CD8-positive, alpha-beta memory T cell (primary cell): ENCODE results near the gene AOPEP. TPM values are rescaled to one million over a fixed set of nuclear protein-coding genes. Genes with fewer than 3 reads are reported as not detected.
A peak's percentile ranks its signal among the peaks of the same experiment; 100 is the strongest.

Source experiments
- CTCF ChIA-PET: fragments of 350-600 bp; sonication (Branson Sonifier 250); formaldehyde crosslinking; loops from one replicate; lab custom pipeline; 2021; ENCODE audit warnings: antibody characterized with exemption; lab: Charles Lee
- POLR2A ChIA-PET: fragments of 350-600 bp; sonication (Branson Sonifier 250); formaldehyde crosslinking; loops from one replicate; lab custom pipeline; 2021; ENCODE audit warnings: antibody characterized with exemption; lab: Charles Lee
- DNase-seq, 5 donors: peaks; one replicate each; pipeline versions ENCODE4 v3.0.0 to v3.0.0-alpha.2; 2020 to 2022; ENCODE audit warnings: mixed read lengths in 1 of 5
- H3K27ac ChIP-seq: one replicate; pipeline ENCODE4 v1.7.0; 2013; ENCODE audit warnings: low read depth, mild to moderate bottlenecking, low read length, moderate library complexity
- H3K27me3 ChIP-seq: 2 replicates; pipeline ENCODE4 v1.7.0; 2013; ENCODE audit warnings: low read length, mild to moderate bottlenecking; ENCODE audit not compliant: insufficient read depth, poor library complexity, severe bottlenecking
- H3K36me3 ChIP-seq: 2 replicates; pipeline ENCODE4 v1.7.0; 2013; ENCODE audit warnings: mild to moderate bottlenecking, low read length, moderate library complexity; ENCODE audit not compliant: insufficient read depth
- H3K4me1 ChIP-seq: 2 replicates; pipeline ENCODE4 v1.7.0; 2013; ENCODE audit warnings: mild to moderate bottlenecking, low read length, moderate library complexity; ENCODE audit not compliant: insufficient read depth
- H3K4me3 ChIP-seq: 2 replicates; pipeline ENCODE4 v1.7.0; 2013; ENCODE audit warnings: mild to moderate bottlenecking, low read length
- H3K9me3 ChIP-seq: 2 replicates; pipeline ENCODE4 v1.7.0; 2013; ENCODE audit warnings: mild to moderate bottlenecking, low read length
- H3K27ac Mint-ChIP-seq, 8 donors: one replicate each; pipeline ENCODE4 v1.8.0; 2020 to 2021; ENCODE audit warnings: mixed read lengths in 8 of 8, mild to moderate bottlenecking in 6 of 8, inconsistent platforms in 3 of 8, moderate library complexity in 3 of 8
- H3K27me3 Mint-ChIP-seq, 2 donors: one replicate each; pipeline ENCODE4 v1.8.0; 2020 to 2021; ENCODE audit warnings: mixed read lengths in 2 of 2, mild to moderate bottlenecking in 1 of 2, moderate library complexity in 1 of 2
- H3K36me3 Mint-ChIP-seq, 3 donors: one replicate each; pipeline ENCODE4 v1.8.0; 2020 to 2021; ENCODE audit warnings: mixed read lengths in 3 of 3, inconsistent platforms in 1 of 3, mild to moderate bottlenecking in 1 of 3
- H3K4me1 Mint-ChIP-seq, 3 donors: one replicate each; pipeline ENCODE4 v1.8.0; 2020 to 2021; ENCODE audit warnings: mixed read lengths in 3 of 3, inconsistent platforms in 1 of 3, mild to moderate bottlenecking in 1 of 3
- H3K4me3 Mint-ChIP-seq, 7 donors: one replicate each; pipeline ENCODE4 v1.8.0; 2020 to 2021; ENCODE audit warnings: mixed read lengths in 7 of 7, mild to moderate bottlenecking in 6 of 7, moderate library complexity in 4 of 7, inconsistent platforms in 2 of 7
- H3K9me3 Mint-ChIP-seq, 5 donors: one replicate each; pipeline ENCODE4 v1.8.0; 2020 to 2022; ENCODE audit warnings: mixed read lengths in 5 of 5, mild to moderate bottlenecking in 3 of 5, moderate library complexity in 2 of 5, inconsistent platforms in 1 of 5
- polyA plus RNA-seq: library from polyadenylated mRNA; unstranded; fragments of 300-500 nt; fragmentation: Illumina TruSeq; gene quantifications from one replicate; pipeline ENCODE4 v1.2.3, GENCODE V29; 2021
- total RNA-seq, 2 experiments: library from RNA; stranded (reverse); gene quantifications; one replicate each; pipeline ENCODE4 v1.2.3, GENCODE V29; 2021

The AOPEP gene
- total and polyA plus RNA-seq, 3 experiments from 2014 or later: 4.2 to 7.1 (median 6.9) TPM

GRCh38 chr9:94720846-94721549 lies 5.5 kb upstream of the AOPEP start:
- Histone ChIP-seq H3K27me3 (no peaks in the 10 kb centered on the region), H3K4me1 (peaks cover 1% of the 10 kb centered on the region), H3K9me3 (no peaks in the 10 kb centered on the region), H3K36me3 (no peaks in the 10 kb centered on the region), H3K4me3 (no peak overlapping the region), H3K27ac (no peak overlapping the region)
- Mint-ChIP-seq H3K27me3 (peaks cover 0 to 26% of the 10 kb centered on the region in 2 donors), H3K4me1 (peaks cover 0 to 3% (median 2%) of the 10 kb centered on the region in 3 donors), H3K36me3 (peaks cover 0 to 4% (median 0%) of the 10 kb centered on the region in 3 donors), H3K27ac (peak overlapping the region in 1 of 8 donors; percentile 73), H3K4me3 (no peak overlapping the region), H3K9me3 (peaks cover 0 to under 1% (median 0%) of the 10 kb centered on the region in 5 donors)
- ChIA-PET POLR2A (no interaction called here), CTCF (no interaction called here)
- DNase-seq: no peak

GRCh38 chr9:94721754-94722153 lies 4.7 kb upstream of the AOPEP start:
- no peak for DNase-seq
- H3K27me3 ChIP-seq: no peaks in the 10 kb centered on the region
- no peaks in the 10 kb centered on the region for H3K9me3 ChIP-seq
- peaks cover 0 to 9% (median 3%) of the 10 kb centered on the region in 3 donors for H3K4me1 Mint-ChIP-seq
- H3K36me3 Mint-ChIP-seq: peaks cover 0 to 4% (median 4%) of the 10 kb centered on the region in 3 donors
- H3K9me3 Mint-ChIP-seq: no peaks in the 10 kb centered on the region
- H3K36me3 ChIP-seq: no peaks in the 10 kb centered on the region
- no peak overlapping the region for H3K27ac Mint-ChIP-seq
- POLR2A ChIA-PET: no interaction called here
- no peak overlapping the region for H3K27ac ChIP-seq
- H3K4me1 ChIP-seq: peaks cover 4% of the 10 kb centered on the region
- CTCF ChIA-PET: no interaction called here
- H3K4me3 ChIP-seq: no peak overlapping the region
- no peak overlapping the region for H3K4me3 Mint-ChIP-seq
- H3K27me3 Mint-ChIP-seq: peaks cover 0 to 22% of the 10 kb centered on the region in 2 donors

- POLR2A ChIA-PET: no interaction called here
- no peak for DNase-seq
Observed at GRCh38 chr9:94725293-94725692, 1.2 kb upstream of the AOPEP start.

GRCh38 chr9:94728719-94729118 lies 2.2 kb downstream of the AOPEP start:
- no peaks in the 10 kb centered on the region for H3K27me3 ChIP-seq
- DNase-seq: no peak
- H3K9me3 ChIP-seq: no peaks in the 10 kb centered on the region
- no peak overlapping the region for H3K4me3 ChIP-seq
- H3K36me3 ChIP-seq: no peaks in the 10 kb centered on the region
- Mint-ChIP-seq H3K27me3 (no peaks in the 10 kb centered on the region), H3K9me3 (no peaks in the 10 kb centered on the region), H3K36me3 (peaks cover 0 to 10% (median 0%) of the 10 kb centered on the region in 3 donors), H3K4me3 (peak overlapping the region in 1 of 7 donors; percentile 3), H3K4me1 (peaks cover 7 to 24% (median 10%) of the 10 kb centered on the region in 3 donors), H3K27ac (peak overlapping the region in 5 of 8 donors; percentile 18 to 91 (median 72))
- peaks cover 12% of the 10 kb centered on the region for H3K4me1 ChIP-seq
- no peak overlapping the region for H3K27ac ChIP-seq
- CTCF ChIA-PET: no interaction called here
- POLR2A ChIA-PET: no interaction called here

More at GRCh38 chr9:94725293-94725692, 1.2 kb upstream of the AOPEP start:
- H3K27ac ChIP-seq: no peak overlapping the region
- H3K36me3 ChIP-seq: no peaks in the 10 kb centered on the region
- H3K9me3 ChIP-seq: no peaks in the 10 kb centered on the region
- peaks cover 0 to 7% (median 4%) of the 10 kb centered on the region in 3 donors for H3K36me3 Mint-ChIP-seq
- no peak overlapping the region for H3K4me3 ChIP-seq
- H3K4me1 Mint-ChIP-seq: peaks cover 7 to 24% (median 10%) of the 10 kb centered on the region in 3 donors
- H3K4me3 Mint-ChIP-seq: peak overlapping the region in 5 of 7 donors; percentile 7 to 100 (median 29)
- peak overlapping the region in 6 of 8 donors; percentile 4 to 96 (median 70) for H3K27ac Mint-ChIP-seq
- H3K9me3 Mint-ChIP-seq: no peaks in the 10 kb centered on the region
- peaks cover 0 to 6% of the 10 kb centered on the region in 2 donors for H3K27me3 Mint-ChIP-seq
- CTCF ChIA-PET: interaction anchor here (1.6 kb wide), 1 partner anchor 56 kb away, joined by 10 read pairs; no protein-coding TSS in a partner anchor
- no peaks in the 10 kb centered on the region for H3K27me3 ChIP-seq
- H3K4me1 ChIP-seq: peaks cover 12% of the 10 kb centered on the region

- Mint-ChIP-seq H3K27me3 (no peaks in the 10 kb centered on the region), H3K27ac (peak overlapping the region in 4 of 8 donors; percentile 18 to 74 (median 50)), H3K9me3 (no peaks in the 10 kb centered on the region), H3K4me1 (peaks cover 7 to 24% (median 10%) of the 10 kb centered on the region in 3 donors), H3K4me3 (no peak overlapping the region), H3K36me3 (peaks cover 0 to 10% (median 2%) of the 10 kb centered on the region in 3 donors)
- no peak overlapping the region for H3K4me3 ChIP-seq
- no peak for DNase-seq
- POLR2A ChIA-PET: no interaction called here
- no peaks in the 10 kb centered on the region for H3K9me3 ChIP-seq
- CTCF ChIA-PET: no interaction called here
- H3K27ac ChIP-seq: no peak overlapping the region
- H3K27me3 ChIP-seq: no peaks in the 10 kb centered on the region
- peaks cover 12% of the 10 kb centered on the region for H3K4me1 ChIP-seq
- H3K36me3 ChIP-seq: no peaks in the 10 kb centered on the region
Observed at GRCh38 chr9:94729199-94729598, 2.7 kb downstream of the AOPEP start.

GRCh38 chr9:94734054-94734754 lies 7.7 kb downstream of the AOPEP start:
- Histone ChIP-seq H3K27ac (no peak overlapping the region), H3K4me1 (no peaks in the 10 kb centered on the region), H3K4me3 (no peak overlapping the region), H3K36me3 (no peaks in the 10 kb centered on the region), H3K9me3 (no peaks in the 10 kb centered on the region), H3K27me3 (no peaks in the 10 kb centered on the region)
- H3K36me3 Mint-ChIP-seq: peaks cover 0 to 8% (median 2%) of the 10 kb centered on the region in 3 donors
- no peak for DNase-seq
- H3K4me1 Mint-ChIP-seq: peaks cover 0 to 3% (median 0%) of the 10 kb centered on the region in 3 donors
- no peaks in the 10 kb centered on the region for H3K9me3 Mint-ChIP-seq
- no peaks in the 10 kb centered on the region for H3K27me3 Mint-ChIP-seq
- peak overlapping the region in 1 of 8 donors; percentile 29 for H3K27ac Mint-ChIP-seq
- CTCF ChIA-PET: no interaction called here
- H3K4me3 Mint-ChIP-seq: no peak overlapping the region
- POLR2A ChIA-PET: no interaction called here

- no peaks in the 10 kb centered on the region for H3K4me1 ChIP-seq
- ChIA-PET POLR2A (no interaction called here), CTCF (no interaction called here)
- peaks cover 4 to 8% (median 5%) of the 10 kb centered on the region in 3 donors for H3K36me3 Mint-ChIP-seq
- peaks cover 0 to 3% (median 0%) of the 10 kb centered on the region in 3 donors for H3K4me1 Mint-ChIP-seq
- H3K4me3 Mint-ChIP-seq: no peak overlapping the region
- no peaks in the 10 kb centered on the region for H3K27me3 ChIP-seq
- no peak for DNase-seq
- H3K9me3 Mint-ChIP-seq: no peaks in the 10 kb centered on the region
- no peaks in the 10 kb centered on the region for H3K36me3 ChIP-seq
- no peaks in the 10 kb centered on the region for H3K27me3 Mint-ChIP-seq
- H3K9me3 ChIP-seq: no peaks in the 10 kb centered on the region
- no peak overlapping the region for H3K27ac ChIP-seq
- no peak overlapping the region for H3K27ac Mint-ChIP-seq
- H3K4me3 ChIP-seq: no peak overlapping the region
Observed at GRCh38 chr9:94736759-94737158, 10.3 kb downstream of the AOPEP start.
